Immature natural killer cell (primary cell): ENCODE measurements around the gene BTLA. TPM values are rescaled to one million over a fixed set of nuclear protein-coding genes. Genes with fewer than 3 reads are reported as not detected.
"Not testable (repeated sequence)": the region's sequence is repeated elsewhere in the genome, so short reads cannot be mapped to it uniquely, and the experiment has no call there.

Experiments used
- DNase-seq, 3 donors: peaks; one replicate each; pipeline ENCODE4 v3.0.0; 2022; ENCODE audit warnings: mixed read lengths in 1 of 3
- H3K27ac Mint-ChIP-seq, 6 donors: one replicate each; pipeline ENCODE4 v1.8.0; 2020; ENCODE audit warnings: mixed read lengths in 6 of 6, mild to moderate bottlenecking in 5 of 6, inconsistent platforms in 4 of 6, moderate library complexity in 3 of 6
- H3K27me3 Mint-ChIP-seq, 3 donors: one replicate each; pipeline ENCODE4 v1.8.0; 2020 to 2021; ENCODE audit warnings: low read depth in 3 of 3, mild to moderate bottlenecking in 3 of 3, mixed read lengths in 3 of 3, moderate library complexity in 3 of 3, inconsistent platforms in 1 of 3
- H3K36me3 Mint-ChIP-seq, 3 donors: one replicate each; pipeline ENCODE4 v1.8.0; 2020; ENCODE audit warnings: mixed read lengths in 3 of 3, inconsistent platforms in 2 of 3, mild to moderate bottlenecking in 2 of 3
- H3K4me1 Mint-ChIP-seq, 2 donors: one replicate each; pipeline ENCODE4 v1.8.0; 2020; ENCODE audit warnings: inconsistent platforms in 2 of 2, mild to moderate bottlenecking in 2 of 2, mixed read lengths in 2 of 2, moderate library complexity in 1 of 2
- H3K4me3 Mint-ChIP-seq, 5 donors: one replicate each; pipeline ENCODE4 v1.8.0; 2020; ENCODE audit warnings: mild to moderate bottlenecking in 5 of 5, mixed read lengths in 5 of 5, inconsistent platforms in 3 of 5, moderate library complexity in 3 of 5
- H3K9me3 Mint-ChIP-seq, 6 donors: one replicate each; pipeline ENCODE4 v1.8.0; 2020; ENCODE audit warnings: mild to moderate bottlenecking in 6 of 6, mixed read lengths in 6 of 6, inconsistent platforms in 4 of 6, moderate library complexity in 3 of 6
- polyA plus RNA-seq, 3 donors: library from polyadenylated mRNA; unstranded; fragments of 300-500 nt; fragmentation: Illumina TruSeq; gene quantifications; one replicate each; pipeline ENCODE4 v1.2.3, GENCODE V29; 2021

Gene BTLA
- polyA plus RNA-seq, result 1 to 10 TPM in 1 of 3 donors, not detected in 2; 1.1 TPM

- Mint-ChIP-seq H3K4me3 (peak within 1 kb of the TSS in 3 of 5 donors; percentile 30 to 58 (median 36)), H3K27ac (no peak within 1 kb of the TSS), H3K9me3 (no peaks in the 10 kb centered on the region), H3K36me3 (no peaks in the 10 kb centered on the region), H3K4me1 (peaks cover 14 to 15% of the 10 kb centered on the region in 2 donors), H3K27me3 (peaks cover 0 to 5% (median 0%) of the 10 kb centered on the region in 3 donors)
- DNase-seq, result no peak
These were observed at the start of gene BTLA for GRCh38 chr3:112498914-112499711. TSS of gene BTLA (minus strand) at chr3:112499472. CDS start at chr3:112499358, 114 bp downstream.

- H3K4me1 Mint-ChIP-seq, result peaks cover 4 to 12% of the 10 kb centered on the region in 2 donors
- peak overlapping the region in 2 of 6 donors; percentile 5 to 10 for H3K27ac Mint-ChIP-seq
- peaks cover 14 to 27% (median 17%) of the 10 kb centered on the region in 3 donors for H3K36me3 Mint-ChIP-seq
- DNase-seq, result no peak
- no peaks in the 10 kb centered on the region for H3K27me3 Mint-ChIP-seq
- no peaks in the 10 kb centered on the region for H3K9me3 Mint-ChIP-seq
- no peak overlapping the region for H3K4me3 Mint-ChIP-seq
These were observed 47.0 kb upstream of the BTLA start for GRCh38 chr3:112546216-112546759.

GRCh38 chr3:112539825-112540650, 40.8 kb upstream of the BTLA start:
- H3K4me3 Mint-ChIP-seq, result no peak overlapping the region
- H3K27ac Mint-ChIP-seq, result peak overlapping the region in 1 of 6 donors; percentile 18
- H3K4me1 Mint-ChIP-seq, result peaks cover 5 to 12% of the 10 kb centered on the region in 2 donors
- H3K27me3 Mint-ChIP-seq, result no peaks in the 10 kb centered on the region
- no peak for DNase-seq
- H3K9me3 Mint-ChIP-seq, result no peaks in the 10 kb centered on the region
- peaks cover 10 to 38% (median 14%) of the 10 kb centered on the region in 3 donors for H3K36me3 Mint-ChIP-seq

- peak overlapping the region in 2 of 6 donors; percentile 15 to 80 for H3K27ac Mint-ChIP-seq
- DNase-seq, result peak; percentile 11 to 19 (median 14)
- H3K4me3 Mint-ChIP-seq, result no peak overlapping the region
- peaks cover 14 to 45% (median 26%) of the 10 kb centered on the region in 3 donors for H3K36me3 Mint-ChIP-seq
- H3K9me3 Mint-ChIP-seq, result no peaks in the 10 kb centered on the region
- H3K4me1 Mint-ChIP-seq, result no peaks in the 10 kb centered on the region
- H3K27me3 Mint-ChIP-seq, result no peaks in the 10 kb centered on the region
These were observed 32.1 kb upstream of the BTLA start for GRCh38 chr3:112531358-112531781.

- no peak overlapping the region for H3K27ac Mint-ChIP-seq
- H3K4me1 Mint-ChIP-seq, result no peaks in the 10 kb centered on the region
- H3K4me3 Mint-ChIP-seq, result no peak overlapping the region
- no peak for DNase-seq
- peaks cover 10 to 37% (median 22%) of the 10 kb centered on the region in 3 donors for H3K36me3 Mint-ChIP-seq
- no peaks in the 10 kb centered on the region for H3K9me3 Mint-ChIP-seq
- no peaks in the 10 kb centered on the region for H3K27me3 Mint-ChIP-seq
These were observed 31.3 kb upstream of the BTLA start for GRCh38 chr3:112530573-112530972.

GRCh38 chr3:112524127-112524526, 24.9 kb upstream of the BTLA start:
- Mint-ChIP-seq H3K36me3 (peaks cover 3 to 17% (median 4%) of the 10 kb centered on the region in 3 donors), H3K27ac (peak overlapping the region in 2 of 6 donors; percentile 23 to 54)
- DNase-seq, H3K27me3 Mint-ChIP-seq, H3K9me3 Mint-ChIP-seq, H3K4me1 Mint-ChIP-seq, H3K4me3 Mint-ChIP-seq: not testable (repeated sequence)

- Mint-ChIP-seq H3K4me1 (peaks cover 7 to 16% of the 10 kb centered on the region in 2 donors), H3K36me3 (peaks cover 0 to 12% (median 2%) of the 10 kb centered on the region in 3 donors), H3K4me3 (no peak overlapping the region), H3K27me3 (no peaks in the 10 kb centered on the region), H3K9me3 (no peaks in the 10 kb centered on the region), H3K27ac (no peak overlapping the region)
- DNase-seq, result peak; percentile 29 to 55 (median 48)
These were observed 20.2 kb upstream of the BTLA start for GRCh38 chr3:112519424-112520001.

- not testable (repeated sequence) for H3K36me3 Mint-ChIP-seq, H3K27ac Mint-ChIP-seq, DNase-seq, H3K27me3 Mint-ChIP-seq, H3K9me3 Mint-ChIP-seq, H3K4me3 Mint-ChIP-seq
- peaks cover 7 to 22% of the 10 kb centered on the region in 2 donors for H3K4me1 Mint-ChIP-seq
These were observed 19.7 kb upstream of the BTLA start for GRCh38 chr3:112518970-112519369.

GRCh38 chr3:112514527-112515128, 15.4 kb upstream of the BTLA start:
- H3K27me3 Mint-ChIP-seq, result no peaks in the 10 kb centered on the region
- H3K4me3 Mint-ChIP-seq, result no peak overlapping the region
- H3K36me3 Mint-ChIP-seq, result peaks cover 0 to 3% (median 0%) of the 10 kb centered on the region in 3 donors
- H3K4me1 Mint-ChIP-seq, result peaks cover 7 to 23% of the 10 kb centered on the region in 2 donors
- no peak for DNase-seq
- H3K9me3 Mint-ChIP-seq, result no peaks in the 10 kb centered on the region
- no peak overlapping the region for H3K27ac Mint-ChIP-seq

- H3K9me3 Mint-ChIP-seq, result no peaks in the 10 kb centered on the region
- H3K27me3 Mint-ChIP-seq, result no peaks in the 10 kb centered on the region
- peaks cover under 1 to 9% of the 10 kb centered on the region in 2 donors for H3K4me1 Mint-ChIP-seq
- no peak overlapping the region for H3K27ac Mint-ChIP-seq
- H3K36me3 Mint-ChIP-seq, result peaks cover 0 to 3% (median 0%) of the 10 kb centered on the region in 3 donors
- no peak for DNase-seq
- H3K4me3 Mint-ChIP-seq, result no peak overlapping the region
These were observed 13.0 kb upstream of the BTLA start for GRCh38 chr3:112512320-112512719.

GRCh38 chr3:112508860-112509259, 9.6 kb upstream of the BTLA start:
- DNase-seq, result no peak
- Mint-ChIP-seq H3K36me3 (peaks cover 0 to 3% (median 0%) of the 10 kb centered on the region in 3 donors), H3K9me3 (no peaks in the 10 kb centered on the region), H3K27ac (no peak overlapping the region), H3K4me3 (no peak overlapping the region), H3K27me3 (peaks cover 0 to 2% (median 0%) of the 10 kb centered on the region in 3 donors), H3K4me1 (no peaks in the 10 kb centered on the region)

- Mint-ChIP-seq H3K27ac (no peak overlapping the region), H3K36me3 (peaks cover 0 to 3% (median 0%) of the 10 kb centered on the region in 3 donors), H3K4me1 (no peaks in the 10 kb centered on the region), H3K27me3 (peaks cover 0 to 2% (median 0%) of the 10 kb centered on the region in 3 donors), H3K4me3 (no peak overlapping the region), H3K9me3 (no peaks in the 10 kb centered on the region)
- no peak for DNase-seq
These were observed 9.0 kb upstream of the BTLA start for GRCh38 chr3:112508261-112508660.

GRCh38 chr3:112505907-112506306, 6.6 kb upstream of the BTLA start:
- DNase-seq, result no peak
- no peaks in the 10 kb centered on the region for H3K4me1 Mint-ChIP-seq
- H3K4me3 Mint-ChIP-seq, result no peak overlapping the region
- H3K9me3 Mint-ChIP-seq, result no peaks in the 10 kb centered on the region
- H3K36me3 Mint-ChIP-seq, result no peaks in the 10 kb centered on the region
- no peak overlapping the region for H3K27ac Mint-ChIP-seq
- H3K27me3 Mint-ChIP-seq, result peaks cover 0 to 2% (median 0%) of the 10 kb centered on the region in 3 donors
